Lung (tissue), 12 donors: ENCODE data around the gene NFKB1. TPM values are rescaled to one million over a fixed set of nuclear protein-coding genes. Genes with fewer than 3 reads are reported as not detected.
A peak's percentile ranks its signal among the peaks of the same experiment; 100 is the strongest.

Source experiments
- ATAC-seq: fragments of 200-7000 bp; cut with Tn5 transposase; one replicate; pipeline ENCODE4 v1.9.1; 2020; ENCODE audit warnings: moderate number of reproducible peaks; ENCODE audit not compliant: insufficient read depth, low FRiP score
- DNase-seq, 3 donors: peaks; one replicate each; pipeline ENCODE4 v3.0.0-alpha.2; 2013 to 2017
- H3K27ac ChIP-seq, 2 donors: one replicate each; pipeline ENCODE4 v1.5.1; 2013; ENCODE audit warnings: mild to moderate bottlenecking in 2 of 2, moderate library complexity in 2 of 2, control low read depth in 1 of 2, inconsistent platforms in 1 of 2, low read depth in 1 of 2, low read length in 1 of 2
- H3K27me3 ChIP-seq, 3 donors: one replicate each; pipeline ENCODE4 v1.5.1; 2013; ENCODE audit warnings: low read length in 2 of 3; ENCODE audit not compliant: control insufficient read depth in 3 of 3, insufficient read depth in 3 of 3
- H3K36me3 ChIP-seq, 4 donors: one replicate each; pipeline ENCODE4 v1.5.1; 2013; ENCODE audit warnings: low read length in 4 of 4, mild to moderate bottlenecking in 1 of 4, moderate library complexity in 1 of 4; ENCODE audit not compliant: control insufficient read depth in 4 of 4, insufficient read depth in 4 of 4
- H3K4me1 ChIP-seq, 5 donors: one replicate each; pipeline ENCODE4 v1.5.1; 2013; ENCODE audit warnings: low read length in 5 of 5, mild to moderate bottlenecking in 2 of 5, moderate library complexity in 1 of 5; ENCODE audit not compliant: control insufficient read depth in 5 of 5, insufficient read depth in 5 of 5
- H3K4me3 ChIP-seq: one replicate; pipeline ENCODE4 v1.5.1; 2013; ENCODE audit warnings: mild to moderate bottlenecking, control low read depth, moderate library complexity
- H3K9ac ChIP-seq, 2 donors: one replicate each; pipeline ENCODE4 v1.5.1; 2013; ENCODE audit warnings: low read length in 2 of 2, control low read depth in 1 of 2; ENCODE audit not compliant: insufficient read depth in 1 of 2
- H3K9me3 ChIP-seq, 4 donors: one replicate each; pipeline ENCODE4 v1.5.1; 2013; ENCODE audit warnings: low read length in 3 of 4, mild to moderate bottlenecking in 1 of 4, moderate library complexity in 1 of 4; ENCODE audit not compliant: control insufficient read depth in 4 of 4, insufficient read depth in 3 of 4
- WGBS, 2 donors: extraction: QIAGEN DNeasy Blood & Tissue Kit; methylation state at CpG; one replicate each; pipeline ENCODE4 v1.1.7; 2013; 5-methylcytosine and 5-hydroxymethylcytosine counted together
- polyA plus RNA-seq, 2 donors: library from polyadenylated mRNA; stranded (reverse); fragments of 200-250 nt; gene quantifications; one replicate each; pipeline ENCODE4 v1.2.1, GENCODE V29; 2013
- total RNA-seq, 2 donors: library from RNA; depleted of rRNA in 1 of 2; stranded (reverse); fragments of >200 nt in 1 of 2; gene quantifications; one replicate each; pipeline ENCODE4 v1.2.1, GENCODE V29; 2014 to 2021
- TF ChIP-seq, protein P1 (sequence below): IDR thresholded peaks from 2 replicates; pipeline ENCODE4 v1.5.1; 2012; ENCODE audit warnings: mild to moderate bottlenecking; ENCODE audit errors: control extremely low read depth, extremely low read depth
- donor health status: control.
- donor health status: control.
- donor health status: Bipolar disorder and iron deficiency.
- donor health status: healthy.
- donor health status: DM: yes; HTN: yes; CAD: no.

NFKB1 gene
- total and polyA plus RNA-seq, 4 donors, result 12.3 to 66.0 (median 56.7) TPM

DNA sequence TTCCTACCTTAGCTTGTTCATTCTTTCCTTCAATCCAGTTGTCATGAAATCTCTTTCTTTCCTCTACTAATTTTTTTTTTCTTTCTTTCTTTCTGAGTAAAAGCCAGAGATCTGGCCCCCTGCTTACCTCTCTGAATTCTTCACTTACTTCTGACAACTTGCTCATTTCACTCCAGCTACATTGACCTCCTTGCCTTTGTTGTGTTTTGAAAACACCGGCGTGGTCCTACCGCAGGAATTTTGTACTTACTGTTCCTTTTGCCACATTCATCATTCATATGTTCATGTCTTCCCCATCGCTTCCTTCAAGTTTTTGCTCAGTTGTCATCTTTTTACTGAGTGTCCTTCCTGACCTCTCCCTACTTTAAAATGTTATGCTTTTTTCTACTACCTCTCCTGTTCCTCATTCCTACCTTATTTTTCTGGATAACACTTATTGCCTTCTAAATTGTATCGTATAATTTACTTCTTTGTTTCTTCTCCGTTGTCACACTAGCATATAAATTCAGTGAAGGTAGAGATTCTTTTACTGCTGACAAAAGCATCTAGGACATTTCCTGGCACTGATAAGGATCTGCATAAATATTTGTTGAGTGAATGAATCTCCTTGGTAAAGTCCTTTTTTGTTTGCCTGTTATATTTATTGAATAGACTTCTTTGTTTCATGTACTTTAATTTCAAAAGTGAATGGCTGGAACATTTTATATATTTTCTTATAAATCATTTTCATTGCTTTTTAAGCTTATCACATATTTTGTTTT lies 74.4 kb downstream of the NFKB1 start:
- no peaks in the 10 kb centered on the region for H3K27me3 ChIP-seq

GRCh38 chr4:102578270-102578669 lies 77.1 kb downstream of the NFKB1 start:
- Histone ChIP-seq H3K9me3 (no peaks in the 10 kb centered on the region), H3K27ac (no peak overlapping the region), H3K4me3 (no peak overlapping the region), H3K4me1 (peaks cover 0 to 7% (median 0%) of the 10 kb centered on the region in 5 donors), H3K27me3 (no peaks in the 10 kb centered on the region), H3K9ac (no peak overlapping the region), H3K36me3 (peaks cover 4 to 29% (median 19%) of the 10 kb centered on the region in 4 donors)
- WGBS, 2 donors, result 81 to 85% methylated on average over 3 of the region's 3 CpGs
- DNase-seq (no peak), ATAC-seq (no peak)
- TF ChIP-seq, protein P1, sequence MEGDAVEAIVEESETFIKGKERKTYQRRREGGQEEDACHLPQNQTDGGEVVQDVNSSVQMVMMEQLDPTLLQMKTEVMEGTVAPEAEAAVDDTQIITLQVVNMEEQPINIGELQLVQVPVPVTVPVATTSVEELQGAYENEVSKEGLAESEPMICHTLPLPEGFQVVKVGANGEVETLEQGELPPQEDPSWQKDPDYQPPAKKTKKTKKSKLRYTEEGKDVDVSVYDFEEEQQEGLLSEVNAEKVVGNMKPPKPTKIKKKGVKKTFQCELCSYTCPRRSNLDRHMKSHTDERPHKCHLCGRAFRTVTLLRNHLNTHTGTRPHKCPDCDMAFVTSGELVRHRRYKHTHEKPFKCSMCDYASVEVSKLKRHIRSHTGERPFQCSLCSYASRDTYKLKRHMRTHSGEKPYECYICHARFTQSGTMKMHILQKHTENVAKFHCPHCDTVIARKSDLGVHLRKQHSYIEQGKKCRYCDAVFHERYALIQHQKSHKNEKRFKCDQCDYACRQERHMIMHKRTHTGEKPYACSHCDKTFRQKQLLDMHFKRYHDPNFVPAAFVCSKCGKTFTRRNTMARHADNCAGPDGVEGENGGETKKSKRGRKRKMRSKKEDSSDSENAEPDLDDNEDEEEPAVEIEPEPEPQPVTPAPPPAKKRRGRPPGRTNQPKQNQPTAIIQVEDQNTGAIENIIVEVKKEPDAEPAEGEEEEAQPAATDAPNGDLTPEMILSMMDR, result no peak

More for the DNA sequence above, 74.4 kb downstream of the NFKB1 start:
- Histone ChIP-seq H3K4me3 (no peak overlapping the region), H3K27ac (no peak overlapping the region), H3K9ac (no peak overlapping the region), H3K4me1 (peaks cover 0 to 7% (median 0%) of the 10 kb centered on the region in 5 donors), H3K9me3 (no peaks in the 10 kb centered on the region), H3K36me3 (peaks cover 4 to 18% (median 15%) of the 10 kb centered on the region in 4 donors)
- WGBS, 2 donors, result 73 to 84% methylated on average over 6 of the region's 6 CpGs
- TF ChIP-seq, protein P1, result no peak
- DNase-seq, result no peak
- ATAC-seq, result no peak

GRCh38 chr4:102578819-102579218 lies 77.7 kb downstream of the NFKB1 start:
- TF ChIP-seq, protein P1, result no peak
- H3K4me1 ChIP-seq, result peaks cover 0 to 7% (median 0%) of the 10 kb centered on the region in 5 donors
- DNase-seq (peak; percentile 60 to 77 (median 61)), ATAC-seq (no peak)
- 68 to 82% methylated on average over 8 of the region's 8 CpGs for WGBS, 2 donors
- peaks cover 4 to 29% (median 19%) of the 10 kb centered on the region in 4 donors for H3K36me3 ChIP-seq
- no peaks in the 10 kb centered on the region for H3K27me3 ChIP-seq
- H3K9me3 ChIP-seq, result no peaks in the 10 kb centered on the region
- no peak overlapping the region for H3K4me3 ChIP-seq
- H3K27ac ChIP-seq, result no peak overlapping the region
- H3K9ac ChIP-seq, result no peak overlapping the region
